Hippocampal formation (tissue), 2 donors: ENCODE results near the gene NPRL2.

Source experiments
- DNase-seq, 2 donors: peaks; one replicate each; lab custom pipeline; 2025; lab: John Stamatoyannopoulos, UW

NPRL2 gene

GRCh38 chr3:50350213-50350526 is 405 bp downstream of the NPRL2 start:
- no peak for DNase-seq

GRCh38 chr3:50347187-50347813 is 3.3 kb downstream of the NPRL2 start:
- DNase-seq = peak; percentile 44 to 51

GRCh38 chr3:50345586-50346234 is 4.9 kb downstream of the NPRL2 start, which contains the start of gene ZMYND10:
ZMYND10 (minus strand) TSS chr3:50345732; CDS start chr3:50345579, 153 bp downstream.
- DNase-seq = no peak

- no peak for DNase-seq
These were observed 5.6 kb downstream of the NPRL2 start for GRCh38 chr3:50345008-50345407.

DNA sequence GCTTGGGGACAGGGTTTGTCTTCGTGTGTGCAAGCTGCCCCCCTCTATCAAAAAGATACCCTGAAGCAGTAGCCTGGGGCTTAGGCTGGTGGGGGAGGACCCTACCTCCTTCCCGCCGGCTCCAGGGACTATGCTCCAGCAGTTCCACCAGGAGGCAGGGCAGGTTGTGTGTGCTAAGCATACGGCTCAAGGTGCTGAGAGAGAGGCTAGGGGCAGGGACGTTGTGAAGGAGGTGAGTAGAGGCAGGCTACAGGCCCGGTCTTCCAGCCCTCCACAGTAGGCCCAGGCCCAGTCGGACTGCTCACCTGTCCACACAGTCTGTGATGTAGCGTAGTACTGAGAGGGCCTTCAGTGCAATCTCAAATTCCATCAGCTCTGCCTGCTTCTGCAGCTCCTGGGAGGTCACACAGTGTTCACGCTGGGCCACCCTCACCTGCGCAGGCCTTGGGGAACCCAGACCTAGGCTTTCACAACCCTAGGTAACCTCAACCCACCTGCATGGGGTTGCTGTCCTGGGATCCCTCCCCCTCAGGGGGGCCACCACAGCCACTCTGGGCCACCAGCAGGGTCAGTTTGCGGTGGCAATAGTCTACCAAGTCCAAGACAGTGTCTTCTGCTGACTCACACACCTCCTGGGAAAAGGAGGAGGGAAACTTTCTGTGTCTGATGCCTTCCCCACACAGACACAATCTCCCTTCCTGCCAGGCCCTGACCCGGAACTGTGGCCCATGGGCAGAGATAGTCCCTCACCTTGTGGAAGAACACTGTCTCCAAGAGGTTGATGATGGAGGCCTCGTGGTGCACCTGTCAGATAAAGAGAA is 7.6 kb downstream of the NPRL2 start:
- no peak for DNase-seq

DNA sequence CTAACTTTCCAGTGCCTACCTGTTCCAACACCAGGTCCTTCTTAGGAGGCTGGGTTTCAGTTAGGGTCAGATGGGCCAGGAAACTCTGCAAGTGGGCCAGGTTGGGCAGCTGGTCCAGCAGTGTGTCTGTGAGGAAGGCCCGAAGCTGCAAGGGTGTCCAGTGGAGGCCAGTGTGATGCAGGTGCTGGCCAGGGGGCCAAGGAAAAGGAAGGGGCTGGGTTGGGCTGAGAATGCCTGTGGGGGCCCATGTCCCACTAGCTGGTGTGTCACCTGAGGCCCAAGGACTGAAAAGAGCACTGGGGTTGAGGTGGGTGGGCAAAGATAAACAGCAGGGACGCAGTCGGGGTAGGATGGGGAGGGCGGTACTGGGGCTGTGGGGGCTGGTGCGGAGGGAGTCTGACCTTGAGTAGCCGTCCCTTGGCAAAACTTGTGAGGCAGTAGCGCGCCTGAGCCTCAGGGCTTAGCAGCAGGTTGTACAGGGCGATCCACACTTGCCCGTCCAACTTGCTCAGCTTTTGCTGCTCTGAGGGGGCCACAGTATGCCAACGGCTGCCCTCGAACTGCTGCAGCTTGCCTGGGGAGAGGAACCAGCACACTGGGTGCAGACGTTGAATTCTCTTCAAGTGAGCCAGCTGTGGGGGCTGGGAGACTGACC is 8.5 kb downstream of the NPRL2 start:
- no peak for DNase-seq

- no peak for DNase-seq
These were observed 9.0 kb downstream of the NPRL2 start for GRCh38 chr3:50341537-50341936.

GRCh38 chr3:50340448-50341329 is 9.9 kb downstream of the NPRL2 start, which contains the start of gene RASSF1:
RASSF1 (minus strand) TSS chr3:50340836; CDS start chr3:50340805, 31 bp downstream.
- DNase-seq = peak in 1 of 2 donors; percentile 25

DNA sequence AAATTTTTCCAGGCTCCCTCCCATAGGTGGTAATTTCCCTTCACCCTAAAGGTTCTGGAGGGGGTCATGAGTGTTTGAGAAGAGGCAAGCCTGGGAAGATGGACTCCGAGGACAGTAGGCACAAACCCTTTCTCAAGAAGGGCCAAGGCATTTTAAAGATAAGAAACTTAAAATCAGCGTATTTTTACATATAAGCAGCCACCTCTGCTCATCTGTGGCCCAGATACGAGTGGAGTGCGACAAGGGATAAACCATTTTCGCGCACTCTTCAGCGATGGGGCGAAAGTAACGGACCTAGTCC is 10.5 kb downstream of the NPRL2 start:
- DNase-seq = no peak

DNA sequence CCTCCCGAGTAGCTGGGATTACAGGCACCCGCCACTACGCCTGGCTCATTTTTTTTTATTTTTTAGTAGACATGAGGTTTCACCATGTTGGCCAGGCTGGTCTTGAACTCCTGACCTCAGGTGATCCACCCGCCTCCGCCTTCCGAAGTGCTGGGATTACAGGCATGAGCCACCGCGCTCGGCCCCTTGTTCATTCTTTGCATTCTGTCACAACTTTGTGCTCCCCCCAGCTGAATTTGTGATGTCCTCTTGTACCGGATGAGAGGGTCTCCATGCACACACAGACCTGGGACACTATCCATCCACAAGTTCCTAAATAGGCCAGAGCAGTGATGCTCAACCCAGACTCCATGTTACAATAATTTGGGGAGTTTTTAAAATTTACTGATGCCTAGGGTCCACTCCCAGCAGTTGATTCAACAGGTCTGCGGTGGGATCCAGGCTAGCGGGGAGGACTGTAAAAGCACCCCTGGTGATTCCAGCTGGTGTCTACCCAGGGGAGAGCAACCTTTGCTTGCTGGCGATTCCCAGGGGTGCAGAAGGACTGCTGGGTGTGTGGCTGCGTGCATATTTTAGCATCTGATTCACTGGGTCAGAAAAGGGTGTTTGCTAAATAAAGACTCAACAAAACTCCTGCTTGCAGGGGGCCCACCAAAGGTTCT is 11.0 kb downstream of the NPRL2 start:
- DNase-seq = no peak

DNA sequence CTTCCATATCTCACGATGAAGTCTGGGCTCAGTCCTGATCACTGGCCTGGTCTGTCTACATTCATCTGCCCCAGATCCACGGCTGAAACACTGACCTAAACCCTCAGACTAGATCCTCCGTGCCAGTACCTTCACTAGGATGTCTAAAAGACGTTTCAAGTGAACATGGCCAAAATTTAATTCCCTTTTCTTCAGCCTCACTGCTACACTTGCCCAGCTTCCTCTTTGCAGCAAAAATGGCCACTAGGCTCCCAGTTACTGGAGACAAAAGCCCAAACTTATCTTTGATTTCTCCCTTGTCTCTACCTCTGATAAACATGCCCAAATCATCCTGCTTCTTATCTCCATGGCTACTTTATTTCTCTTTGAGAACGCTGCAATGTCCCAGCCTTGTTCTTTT is 11.6 kb downstream of the NPRL2 start:
- DNase-seq = no peak

GRCh38 chr3:50337175-50337861 is 13.3 kb downstream of the NPRL2 start:
- DNase-seq = peak; percentile 94 to 97

- DNase-seq = no peak
These were observed 14.0 kb downstream of the NPRL2 start for GRCh38 chr3:50336452-50337174.

DNA sequence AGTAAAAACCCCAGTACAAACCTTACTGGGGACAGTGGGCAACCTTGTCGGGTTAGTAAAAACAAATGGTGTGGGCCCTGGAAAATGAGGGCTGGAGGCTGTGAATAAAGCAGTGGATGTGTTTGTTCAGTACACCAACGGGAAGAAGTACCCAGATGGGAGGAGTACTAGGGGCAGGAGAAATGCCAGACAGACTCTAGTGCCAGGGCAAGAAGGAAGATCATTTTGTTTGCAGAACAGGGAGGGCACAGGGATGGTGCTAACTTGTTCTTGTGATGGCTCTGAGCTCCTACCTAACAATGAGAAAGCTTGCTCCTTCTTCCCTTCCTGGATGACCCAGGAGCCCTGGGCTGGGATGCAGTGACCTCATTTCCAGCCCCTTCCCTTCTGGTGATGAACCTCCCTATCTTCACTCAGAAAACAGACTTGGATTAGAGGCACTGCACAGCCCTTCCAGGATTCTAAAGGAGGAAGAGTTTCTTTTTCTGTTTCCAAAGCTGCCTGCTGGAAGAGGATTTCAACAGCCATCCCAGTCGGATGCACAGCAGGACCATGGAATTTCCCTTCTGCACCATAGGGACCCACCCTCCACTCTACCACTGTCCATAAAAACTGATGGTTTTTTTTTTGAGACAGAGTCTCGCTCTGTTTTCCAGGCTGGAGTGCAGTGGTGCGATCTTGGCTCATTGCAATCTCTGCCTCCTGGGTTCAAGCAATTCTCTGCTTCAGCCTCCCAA is 16.1 kb downstream of the NPRL2 start:
- DNase-seq = no peak

DNA sequence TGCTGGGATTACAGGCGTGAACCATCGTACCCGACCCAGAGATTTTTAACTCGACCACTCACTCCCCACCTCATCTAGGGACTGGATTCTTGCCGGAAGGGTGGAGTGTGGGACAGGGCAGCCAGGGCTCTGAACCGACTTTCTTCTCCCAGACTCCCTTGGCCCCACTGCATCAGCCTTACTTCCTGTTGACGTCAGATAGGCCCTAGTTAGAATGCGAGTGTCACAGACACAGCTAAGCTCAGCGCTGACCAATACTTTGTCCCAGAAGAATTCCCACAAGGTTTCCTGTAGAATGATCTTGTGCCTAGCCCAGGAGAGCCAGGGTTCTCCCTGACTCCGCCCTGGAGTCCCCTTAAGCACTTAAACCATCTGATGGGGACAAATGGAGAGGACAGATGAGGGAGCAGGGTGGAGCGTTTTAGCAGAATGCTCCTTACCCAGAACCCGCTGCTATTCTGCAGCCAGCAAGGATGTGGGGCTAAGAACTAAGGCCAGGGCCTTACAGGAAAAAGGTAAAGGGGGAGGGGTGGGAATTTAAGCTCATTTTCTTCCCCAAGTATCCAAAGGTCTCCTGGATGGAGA is 16.7 kb downstream of the NPRL2 start:
- no peak for DNase-seq

GRCh38 chr3:50331364-50331907 is 19.1 kb downstream of the NPRL2 start:
- DNase-seq = no peak

DNA sequence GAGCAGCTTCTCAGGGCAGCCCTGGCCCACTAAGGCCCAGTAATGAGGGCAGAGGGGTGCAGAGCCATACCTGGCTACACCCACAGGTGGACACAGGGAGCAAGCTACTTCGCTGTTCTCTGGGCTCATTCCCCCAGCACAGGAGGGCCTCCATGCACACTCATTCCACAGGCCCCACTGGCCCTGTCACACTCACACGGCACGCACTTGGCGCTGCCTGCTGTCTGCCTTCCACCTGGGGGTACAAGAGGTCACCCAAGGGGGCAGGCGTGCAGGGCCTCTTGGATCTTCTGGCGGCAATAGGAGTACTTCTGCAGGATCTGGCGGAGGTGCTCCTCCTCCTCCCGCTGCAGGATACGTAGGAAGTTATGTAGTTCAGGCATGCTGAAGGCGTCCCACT is 20.2 kb downstream of the NPRL2 start:
- no peak for DNase-seq

DNA sequence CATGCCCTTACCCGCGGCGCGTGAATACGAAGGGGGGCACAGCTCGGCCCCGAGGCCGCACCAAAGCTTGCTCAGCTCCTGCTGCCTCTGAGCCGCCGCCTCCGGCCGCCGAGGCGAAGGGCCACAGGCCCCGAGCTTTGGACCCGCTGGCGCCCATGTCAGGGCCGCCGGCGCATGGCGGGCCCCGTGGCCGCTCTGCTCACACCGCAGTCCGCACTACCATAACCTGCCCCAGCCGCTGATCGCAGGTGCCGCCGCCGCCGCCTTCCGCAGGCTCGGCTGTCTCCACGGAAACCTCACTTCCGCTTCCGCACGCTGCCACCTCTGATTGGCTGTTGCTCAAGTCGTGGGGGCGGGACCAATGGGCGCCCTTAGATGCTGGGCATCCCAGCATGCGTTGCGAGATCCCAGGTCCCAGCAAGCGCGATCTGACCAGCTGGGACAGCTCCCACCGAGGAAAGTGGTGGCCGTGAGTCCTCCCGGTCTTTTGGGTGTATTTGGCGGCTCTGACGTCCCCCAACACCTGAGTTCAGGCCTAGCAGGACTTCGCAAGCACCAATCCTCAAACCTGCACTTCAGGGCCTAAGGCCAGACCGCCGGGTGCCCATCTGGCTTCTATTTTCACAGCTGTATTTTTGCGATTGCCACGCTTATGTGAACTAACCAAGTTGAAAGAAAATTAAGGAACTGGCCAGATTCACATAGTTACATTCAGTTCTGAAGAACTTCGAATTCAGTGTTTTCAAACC is 22.5 kb downstream of the NPRL2 start, which contains the start of gene TUSC2:
TSS of gene TUSC2 (minus strand) at position 281 of the 749 bp plus-strand sequence. CDS start at position 157, 124 bp downstream.
- DNase-seq = peak; percentile 94 to 95
